Left hindlimb (tissue), 1 donor: ENCODE measurements around the gene CUEDC1.
"Not testable (repeated sequence)": the region's sequence is repeated elsewhere in the genome, so short reads cannot be mapped to it uniquely, and the experiment has no call there.

Source experiments
- DNase-seq: peaks from one replicate; pipeline ENCODE4 v3.0.0-alpha.2; 2018

CUEDC1 gene

GRCh38 chr17:57937492-57937891 lies 17.7 kb downstream of the CUEDC1 start:
- DNase-seq, result no peak

GRCh38 chr17:57935833-57936807 lies 19.1 kb downstream of the CUEDC1 start:
- peak; percentile 83 for DNase-seq

GRCh38 chr17:57931488-57932137 lies 23.6 kb downstream of the CUEDC1 start:
- DNase-seq, result no peak

- no peak for DNase-seq
Observed at GRCh38 chr17:57930239-57930638, 25.0 kb downstream of the CUEDC1 start.

GRCh38 chr17:57929386-57929785 lies 25.8 kb downstream of the CUEDC1 start:
- DNase-seq, result no peak

GRCh38 chr17:57928928-57929327 lies 26.3 kb downstream of the CUEDC1 start:
- DNase-seq, result no peak

- DNase-seq, result peak; percentile 87
Observed at GRCh38 chr17:57927048-57927723, 28.0 kb downstream of the CUEDC1 start.

- no peak for DNase-seq
Observed at GRCh38 chr17:57926723-57927047, 28.5 kb downstream of the CUEDC1 start.

GRCh38 chr17:57925361-57925990 lies 29.7 kb downstream of the CUEDC1 start:
- DNase-seq, result no peak

GRCh38 chr17:57924677-57925076 lies 30.5 kb downstream of the CUEDC1 start:
- no peak for DNase-seq

GRCh38 chr17:57923182-57923872 lies 31.9 kb downstream of the CUEDC1 start:
- DNase-seq, result no peak

- not testable (repeated sequence) for DNase-seq
Observed at GRCh38 chr17:57922745-57923144, 32.5 kb downstream of the CUEDC1 start.

GRCh38 chr17:57920916-57921703 lies 34.1 kb downstream of the CUEDC1 start:
- no peak for DNase-seq

GRCh38 chr17:57919918-57920317 lies 35.3 kb downstream of the CUEDC1 start:
- no peak for DNase-seq

- DNase-seq, result no peak
Observed at GRCh38 chr17:57918017-57918895, 37.0 kb downstream of the CUEDC1 start.

- no peak for DNase-seq
Observed at GRCh38 chr17:57916925-57917858, 38.0 kb downstream of the CUEDC1 start.

GRCh38 chr17:57915985-57916757 lies 39.0 kb downstream of the CUEDC1 start:
- peak; percentile 71 for DNase-seq

- peak; percentile 55 for DNase-seq
Observed at GRCh38 chr17:57915544-57915943, 39.7 kb downstream of the CUEDC1 start.
